HG02610 (cell line): ENCODE data around the gene ZNF550.

Source experiments
- ATAC-seq: cut with Tn5 transposase; IDR thresholded peaks from one replicate; pipeline ENCODE4 v1.9.1; 2021; ENCODE audit warnings: mild to moderate bottlenecking, moderate library complexity; ENCODE audit not compliant: unreplicated experiment

ZNF550 gene

GRCh38 chr19:57559404-57560025 is at the start of gene ZNF550:
Gene ZNF550 (minus strand): TSS chr19:57559863. CDS start chr19:57559682, 181 bp downstream.
- ATAC-seq: peak; percentile 95

GRCh38 chr19:57606931-57607330 is 47.3 kb upstream of the ZNF550 start:
- no peak for ATAC-seq

- ATAC-seq: peak; percentile 90
Observed at GRCh38 chr19:57599761-57600383, 40.2 kb upstream of the ZNF550 start, which contains the start of gene ZNF530. Gene ZNF530 (plus strand): TSS chr19:57599885. CDS start chr19:57604346, 4,461 bp downstream.

GRCh38 chr19:57599377-57599760 is 39.7 kb upstream of the ZNF550 start:
- ATAC-seq: no peak

- ATAC-seq: no peak
Observed at GRCh38 chr19:57587529-57587928, 27.9 kb upstream of the ZNF550 start.

- peak; percentile 86 for ATAC-seq
Observed at GRCh38 chr19:57583521-57584416, 24.1 kb upstream of the ZNF550 start, which contains the start of gene ZIK1. Gene ZIK1 (plus strand): TSS chr19:57584145. CDS start chr19:57584357, 212 bp downstream.

GRCh38 chr19:57583104-57583520 is 23.4 kb upstream of the ZNF550 start:
- ATAC-seq: no peak

- peak; percentile 83 for ATAC-seq
Observed at GRCh38 chr19:57578487-57579205, 19.0 kb upstream of the ZNF550 start, which contains the start of gene ZNF416. Gene ZNF416 (minus strand): TSS chr19:57578911. CDS start chr19:57578704, 207 bp downstream.

- no peak for ATAC-seq
Observed at GRCh38 chr19:57576661-57577060, 17.0 kb upstream of the ZNF550 start.

GRCh38 chr19:57572415-57572947 is 12.8 kb upstream of the ZNF550 start:
- ATAC-seq: no peak

GRCh38 chr19:57570707-57571106 is 11.0 kb upstream of the ZNF550 start:
- no peak for ATAC-seq

- no peak for ATAC-seq
Observed at GRCh38 chr19:57566396-57567265, 7.0 kb upstream of the ZNF550 start.

GRCh38 chr19:57563547-57563946 is 3.9 kb upstream of the ZNF550 start:
- no peak for ATAC-seq

GRCh38 chr19:57560049-57560491 is 407 bp upstream of the ZNF550 start:
- no peak for ATAC-seq

GRCh38 chr19:57559008-57559403 is 657 bp downstream of the ZNF550 start:
- ATAC-seq: no peak

GRCh38 chr19:57558525-57558924 is 1.1 kb downstream of the ZNF550 start:
- ATAC-seq: no peak

GRCh38 chr19:57557659-57558058 is 2.0 kb downstream of the ZNF550 start:
- ATAC-seq: no peak

GRCh38 chr19:57552432-57552831 is 7.2 kb downstream of the ZNF550 start:
- ATAC-seq: no peak

- no peak for ATAC-seq
Observed at GRCh38 chr19:57546513-57546912, 13.2 kb downstream of the ZNF550 start.
